Cardiac atrium fibroblast (primary cell): ENCODE data around the gene PIP5K1C. TPM values are rescaled to one million over a fixed set of nuclear protein-coding genes. Genes with fewer than 3 reads are reported as not detected.

Experiments used
- total RNA-seq: library from RNA; depleted of rRNA; stranded (reverse); fragments of >200 nt; gene quantifications from 2 replicates; pipeline ENCODE4 v1.2.3, GENCODE V29; 2015

Gene PIP5K1C, protein sequence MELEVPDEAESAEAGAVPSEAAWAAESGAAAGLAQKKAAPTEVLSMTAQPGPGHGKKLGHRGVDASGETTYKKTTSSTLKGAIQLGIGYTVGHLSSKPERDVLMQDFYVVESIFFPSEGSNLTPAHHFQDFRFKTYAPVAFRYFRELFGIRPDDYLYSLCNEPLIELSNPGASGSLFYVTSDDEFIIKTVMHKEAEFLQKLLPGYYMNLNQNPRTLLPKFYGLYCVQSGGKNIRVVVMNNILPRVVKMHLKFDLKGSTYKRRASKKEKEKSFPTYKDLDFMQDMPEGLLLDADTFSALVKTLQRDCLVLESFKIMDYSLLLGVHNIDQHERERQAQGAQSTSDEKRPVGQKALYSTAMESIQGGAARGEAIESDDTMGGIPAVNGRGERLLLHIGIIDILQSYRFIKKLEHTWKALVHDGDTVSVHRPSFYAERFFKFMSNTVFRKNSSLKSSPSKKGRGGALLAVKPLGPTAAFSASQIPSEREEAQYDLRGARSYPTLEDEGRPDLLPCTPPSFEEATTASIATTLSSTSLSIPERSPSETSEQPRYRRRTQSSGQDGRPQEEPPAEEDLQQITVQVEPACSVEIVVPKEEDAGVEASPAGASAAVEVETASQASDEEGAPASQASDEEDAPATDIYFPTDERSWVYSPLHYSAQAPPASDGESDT
- total RNA-seq = 32.7 and 38.6 TPM in 2 replicates

DNA sequence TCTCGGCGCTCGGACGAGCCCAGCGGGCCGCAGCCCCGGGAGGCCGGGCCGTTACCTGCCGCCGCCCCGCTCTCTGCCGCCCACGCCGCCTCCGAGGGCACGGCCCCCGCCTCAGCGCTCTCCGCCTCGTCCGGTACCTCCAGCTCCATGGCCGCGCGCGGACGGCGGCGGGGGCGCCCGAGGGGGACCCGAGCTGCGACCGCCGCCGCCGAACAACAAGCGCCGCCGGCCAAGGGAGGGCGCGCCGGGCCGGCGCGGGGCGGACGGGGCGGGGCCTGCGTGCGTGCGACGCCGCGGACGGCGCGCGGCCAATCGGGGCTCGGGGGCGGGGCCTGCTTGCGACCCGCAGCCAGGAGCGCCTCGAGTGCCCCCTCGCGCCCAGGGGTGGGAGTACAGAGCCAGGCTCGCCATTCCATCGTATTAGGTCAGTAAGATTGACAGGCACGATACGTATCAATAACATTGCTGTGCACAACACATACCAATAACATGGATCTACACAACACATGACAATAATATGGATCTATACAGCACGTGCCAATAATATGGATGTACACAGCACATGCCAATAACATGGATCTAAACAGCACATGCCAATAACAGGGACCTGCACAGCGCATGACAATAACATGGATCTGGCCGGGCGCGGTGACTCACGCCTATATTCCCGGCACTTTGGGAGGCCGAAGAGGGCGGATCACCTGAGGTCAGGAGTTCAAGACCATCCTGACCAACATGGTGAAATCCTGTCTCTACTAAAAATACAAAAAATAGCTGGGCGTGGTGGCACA is at the start of gene PIP5K1C:
Gene PIP5K1C (minus strand): TSS at position 227 of the 791 bp plus-strand sequence. CDS start 78 bp downstream, at position 149.

DNA sequence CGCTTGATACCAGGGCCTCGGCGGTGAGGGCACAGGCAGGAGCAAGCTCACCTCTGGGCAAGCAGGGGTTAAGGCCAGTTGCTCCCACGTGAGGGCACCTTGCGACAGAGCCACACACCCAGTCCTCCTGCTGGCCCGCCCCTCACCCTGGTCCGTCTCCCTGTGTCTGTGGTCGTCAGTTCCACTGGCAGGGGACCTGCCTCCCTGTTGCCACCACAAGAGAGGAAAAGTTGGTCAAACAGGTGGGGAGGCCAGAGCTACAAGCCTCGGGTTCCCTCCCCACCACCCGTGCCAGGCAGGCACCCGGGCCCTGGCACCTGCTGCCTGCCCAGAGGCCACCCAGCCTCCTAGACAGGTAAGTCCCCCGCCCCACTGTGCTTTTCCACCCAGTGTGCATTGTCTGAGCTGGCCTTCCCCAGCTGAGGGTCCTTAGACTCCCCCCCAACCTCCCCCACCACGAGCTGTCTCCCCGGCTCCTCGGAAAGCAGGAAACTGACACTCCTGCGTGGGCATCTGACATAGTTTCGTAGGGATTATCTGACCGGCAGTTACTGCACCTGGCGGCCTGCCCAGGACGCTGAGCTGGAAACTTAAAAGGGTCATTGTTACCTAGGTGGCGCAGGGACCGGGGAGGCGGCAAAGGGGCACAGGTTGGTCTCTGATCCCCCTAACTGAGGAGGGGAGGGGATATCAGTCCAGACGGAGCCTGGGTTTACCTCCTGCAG is 8.1 kb upstream of the PIP5K1C start, which contains the start of gene TJP3:
Gene TJP3 (plus strand): TSS at position 178 of the 725 bp plus-strand sequence. CDS start 20,049 bp downstream, outside the sequence.

DNA sequence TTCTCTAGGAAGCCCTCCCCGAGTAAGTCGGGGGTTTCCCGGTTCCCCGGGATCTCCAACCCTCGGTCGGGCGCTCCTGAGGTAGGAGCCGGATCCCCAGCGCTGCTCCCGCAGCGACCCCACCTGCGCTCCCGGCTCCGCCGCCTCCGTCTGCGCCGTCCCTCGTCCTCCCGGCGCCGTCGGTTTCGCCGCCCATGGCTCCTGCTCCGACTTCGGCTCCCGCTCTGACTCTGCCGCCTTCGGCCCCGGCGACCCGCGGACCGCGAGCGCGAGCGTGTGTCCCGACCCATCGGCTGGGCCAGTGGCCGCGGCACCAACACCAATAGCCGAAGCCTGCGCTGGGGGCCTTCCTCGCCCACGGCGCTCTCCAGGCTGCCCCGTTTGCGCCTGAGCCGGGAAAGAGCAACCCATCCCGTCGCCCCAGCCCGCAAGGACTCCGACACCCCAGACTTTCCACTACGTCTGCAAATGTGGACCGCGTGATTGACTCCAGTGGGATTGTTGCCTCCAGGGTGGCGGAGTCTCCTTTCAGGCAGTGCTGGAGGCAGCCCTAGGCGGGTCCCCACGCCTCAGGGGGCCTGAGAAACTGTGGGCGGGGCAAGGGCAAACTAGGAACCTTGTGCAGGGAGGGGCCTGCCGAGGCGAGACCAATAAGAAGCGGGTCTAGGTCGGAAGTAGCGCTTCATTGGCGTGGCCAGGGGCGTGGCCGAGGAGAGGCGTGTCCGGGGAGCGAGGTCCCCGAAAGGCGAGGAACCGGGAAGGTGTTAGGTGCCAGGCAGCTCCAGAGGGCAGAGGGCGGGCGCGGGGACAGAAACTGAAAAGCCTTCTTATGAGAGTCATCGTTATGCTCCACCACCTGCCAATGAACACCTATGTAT is 73.6 kb downstream of the PIP5K1C start, which contains the start of gene CACTIN:
Gene CACTIN (minus strand): TSS at position 318 of the 878 bp plus-strand sequence. CDS start 28 bp downstream, at position 290.

DNA sequence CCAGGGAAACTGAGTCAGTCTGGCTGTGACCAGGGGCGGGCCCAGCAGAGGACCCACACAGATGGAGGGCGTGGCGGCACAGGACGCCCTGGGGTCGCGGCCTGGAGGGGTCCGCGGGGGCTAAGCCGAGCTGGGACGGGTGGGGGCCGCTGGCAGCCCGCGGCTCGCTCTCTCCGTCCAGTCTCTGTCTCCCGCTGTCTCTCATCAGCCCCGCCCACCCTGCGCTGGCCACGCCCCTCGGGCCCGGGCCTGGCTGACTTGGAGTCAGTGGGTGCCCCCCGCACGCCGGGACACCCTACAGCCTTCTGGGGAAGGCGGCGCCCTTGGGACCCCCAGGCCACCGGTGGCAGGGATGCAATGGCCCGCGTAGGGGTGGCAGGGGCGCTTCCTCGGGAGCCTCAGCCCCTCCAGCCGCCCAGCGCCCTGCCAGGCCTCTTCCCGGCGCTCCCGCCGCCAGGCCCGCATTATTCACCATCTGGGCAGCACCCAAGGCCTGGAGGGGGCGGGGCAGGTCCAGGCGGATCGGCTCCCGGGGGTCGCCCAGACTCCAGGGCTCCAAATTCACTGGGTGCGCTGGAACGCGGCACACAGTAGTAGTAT is 93.5 kb downstream of the PIP5K1C start, which contains the start of gene TBXA2R:
Gene TBXA2R (minus strand): TSS at position 186 of the 600 bp plus-strand sequence. CDS start 6,241 bp downstream, outside the sequence.

DNA sequence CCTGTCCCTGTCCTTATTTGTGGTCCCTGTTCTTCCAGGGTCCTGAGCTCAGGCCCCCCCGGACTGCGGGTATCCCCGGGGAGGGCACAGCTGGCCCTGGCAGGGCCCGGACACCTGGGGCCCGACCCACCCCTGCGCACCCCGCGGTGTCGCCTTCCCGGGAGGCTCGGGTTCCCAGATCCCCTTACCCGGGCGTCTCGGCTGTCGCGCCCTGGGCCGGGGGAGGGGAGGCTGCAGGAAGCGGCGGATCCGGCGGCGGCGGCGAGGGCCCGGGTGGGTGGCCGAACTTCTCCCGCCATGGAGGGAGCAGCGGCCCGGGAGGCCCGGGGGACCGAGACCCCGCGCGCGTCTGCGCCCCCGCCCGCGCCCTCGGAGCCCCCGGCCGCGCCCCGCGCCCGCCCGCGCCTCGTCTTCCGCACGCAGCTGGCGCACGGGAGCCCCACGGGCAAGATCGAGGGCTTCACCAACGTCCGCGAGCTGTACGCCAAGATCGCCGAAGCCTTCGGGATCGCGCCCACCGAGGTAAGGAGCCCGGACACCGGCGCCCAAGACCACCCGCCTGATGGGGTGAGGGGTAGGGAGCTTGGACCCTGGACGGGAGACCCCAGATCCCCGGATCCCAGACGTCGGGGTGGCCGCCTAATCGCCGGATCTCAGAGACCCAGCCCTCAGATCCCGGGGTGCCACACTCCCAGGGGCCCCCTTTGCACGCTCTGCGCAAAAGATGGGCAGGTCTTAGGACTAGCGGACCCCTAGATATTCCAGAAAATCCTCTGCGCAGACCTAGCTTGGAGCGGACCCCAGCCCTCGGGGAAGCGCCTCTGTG is 114.8 kb downstream of the PIP5K1C start, which contains the start of gene GIPC3:
Gene GIPC3 (plus strand): TSS at position 178 of the 826 bp plus-strand sequence. CDS start 120 bp downstream, at position 298.

Other genes with a start within 250 kb of the PIP5K1C start
- gene SMIM24, start 219.9 kb downstream of the PIP5K1C start, total RNA-seq = not detected in 2 replicates
- gene SMIM44, start 217.0 kb downstream of the PIP5K1C start, total RNA-seq = not detected in 2 replicates
- gene DOHH, start 199.8 kb downstream of the PIP5K1C start, total RNA-seq = 12.6 and 16.2 TPM in 2 replicates
- 25.1 and 35.3 TPM in 2 replicates for gene FZR1, start 194.2 kb downstream of the PIP5K1C start, total RNA-seq
- gene TEKTIP1, start 161.3 kb downstream of the PIP5K1C start, total RNA-seq = not detected in 2 replicates
- 72.6 and 80.2 TPM in 2 replicates for gene MFSD12, start 142.9 kb downstream of the PIP5K1C start, total RNA-seq
- 75.0 and 88.5 TPM in 2 replicates for gene HMG20B, start 127.5 kb downstream of the PIP5K1C start, total RNA-seq
- gene GIPC3, start 115.0 kb downstream of the PIP5K1C start, total RNA-seq = 0.18 and 0.32 TPM in 2 replicates
- gene TBXA2R, start 93.6 kb downstream of the PIP5K1C start, total RNA-seq = 1.3 and 4.2 TPM in 2 replicates
- 19.0 and 26.4 TPM in 2 replicates for gene CACTIN, start 73.7 kb downstream of the PIP5K1C start, total RNA-seq
- not detected in 2 replicates for gene TJP3, start 7.9 kb upstream of the PIP5K1C start, total RNA-seq
- 17.9 and 25.6 TPM in 2 replicates for gene APBA3, start 61.2 kb upstream of the PIP5K1C start, total RNA-seq
- gene MRPL54, start 62.2 kb upstream of the PIP5K1C start, total RNA-seq = 51.7 and 57.4 TPM in 2 replicates
- gene RAX2, start 71.8 kb upstream of the PIP5K1C start, total RNA-seq = not detected in 2 replicates
- not detected in 2 replicates for gene MATK, start 85.9 kb upstream of the PIP5K1C start, total RNA-seq
- gene ZFR2, start 168.6 kb upstream of the PIP5K1C start, total RNA-seq = not detected in 2 replicates
- not detected in 2 replicates for gene ATCAY, start 180.2 kb upstream of the PIP5K1C start, total RNA-seq
- not detected in 2 replicates for gene NMRK2, start 232.6 kb upstream of the PIP5K1C start, total RNA-seq